K562 (cell line): ENCODE measurements around the gene LARP6. TPM values are rescaled to one million over a fixed set of nuclear protein-coding genes. Genes with fewer than 3 reads are reported as not detected.

ENCODE experiments used
- ATAC-seq: fragments of 200-7000 bp; cut with Tn5 transposase; 3 replicates; pipeline ENCODE4 v1.9.1; 2020; ENCODE audit warnings: moderate library complexity
- BruUV-seq: library from RNA; stranded (reverse); fragments of 400-500 nt; replicated peaks from 2 replicates; lab custom pipeline; 2021; lab: Mats Ljungman, UMichigan
- CTCF ChIA-PET: fragments of 300-600 bp; formaldehyde crosslinking; extraction: SDS; loops from one replicate; lab custom pipeline; 2021; ENCODE audit warnings: low intra/inter-chr PET ratio; lab: Yijun Ruan, JAX
- POLR2A ChIA-PET: fragments of 300-600, 350-650 bp; sonication (Branson Sonifier 250); formaldehyde crosslinking; extraction: SDS; loops from one replicate; lab custom pipeline; 2021; ENCODE audit warnings: antibody characterized with exemption, inconsistent platforms; lab: Yijun Ruan, JAX
- DNase-seq, 4 experiments: peaks; one replicate each; pipeline versions ENCODE4 v3.0.0 to v3.0.0-alpha.2; 2011 to 2018; ENCODE audit warnings: low spot score in 3 of 4, mixed read lengths in 3 of 4; ENCODE audit errors: extremely low read depth in 1 of 4
- FAIRE-seq: peaks from 2 replicates; lab custom pipeline; 2011; peaks lifted over from hg19 to GRCh38; lab: Jason Lieb, UNC
- H2AFZ ChIP-seq: 2 replicates; pipeline ENCODE4 v1.6.0; 2011; ENCODE audit warnings: low read depth, low read length, control low read depth, inconsistent platforms
- H3K27ac ChIP-seq: fragments of 200-600 bp; 3 replicates; pipeline ENCODE4 v1.8.0; 2011; ENCODE audit warnings: low read depth, mild to moderate bottlenecking, control low read depth, inconsistent platforms, low read length, moderate library complexity, mixed read lengths; ENCODE audit errors: extremely low read depth
- H3K27me3 ChIP-seq, 2 experiments: fragments of 300-600 bp in 1 of 2; 2 replicates in 1 of 2; 3 replicates in 1 of 2; pipeline versions ENCODE4 v1.6.0 to v1.8.0; 2011; ENCODE audit warnings: inconsistent platforms in 2 of 2, low read length in 2 of 2, mild to moderate bottlenecking in 1 of 2, mixed read lengths in 1 of 2, moderate library complexity in 1 of 2; ENCODE audit not compliant: control insufficient read depth in 2 of 2, insufficient read depth in 2 of 2
- H3K36me3 ChIP-seq: fragments of 300-600 bp; 3 replicates; pipeline ENCODE4 v1.8.0; 2011; ENCODE audit warnings: mild to moderate bottlenecking, low read length, inconsistent platforms; ENCODE audit not compliant: control insufficient read depth, insufficient read depth
- H3K4me1 ChIP-seq, 2 experiments: fragments of 200-600 bp in 1 of 2; replicated peaks in 1 of 2; 2 replicates in 1 of 2; 3 replicates in 1 of 2; pipeline versions ENCODE4 v1.5.1 to v1.8.0; 2011; ENCODE audit warnings: inconsistent platforms in 2 of 2, low read length in 2 of 2, mild to moderate bottlenecking in 1 of 2, mixed read lengths in 1 of 2, moderate library complexity in 1 of 2; ENCODE audit not compliant: control insufficient read depth in 2 of 2, insufficient read depth in 2 of 2
- H3K4me2 ChIP-seq: 2 replicates; pipeline ENCODE4 v1.6.1; 2011; ENCODE audit warnings: low read length, control low read depth, inconsistent platforms, mixed read lengths; ENCODE audit not compliant: insufficient read depth
- H3K4me3 ChIP-seq: fragments of 200-600 bp; sonication (generic), shearing (Covaris generic); 2 replicates; pipeline ENCODE4 v1.5.1; 2016; ENCODE audit warnings: control low read depth, inconsistent platforms
- H3K79me2 ChIP-seq: fragments of 200-600 bp; 3 replicates; pipeline ENCODE4 v1.8.0; 2011; ENCODE audit warnings: low read length, inconsistent platforms; ENCODE audit not compliant: control insufficient read depth, insufficient read depth
- H3K9ac ChIP-seq, 2 experiments: 2 replicates each; pipeline versions ENCODE4 v1.6.0 to v1.6.1; 2011; ENCODE audit warnings: low read depth in 2 of 2, low read length in 2 of 2, control low read depth in 1 of 2, inconsistent platforms in 1 of 2, mild to moderate bottlenecking in 1 of 2, mixed read lengths in 1 of 2; ENCODE audit not compliant: insufficient read depth in 1 of 2
- H3K9me1 ChIP-seq: one replicate; pipeline ENCODE4 v1.6.0; 2011; ENCODE audit warnings: inconsistent platforms, mild to moderate bottlenecking, low read length, moderate library complexity; ENCODE audit not compliant: control insufficient read depth, insufficient read depth
- H3K9me3 ChIP-seq: replicated peaks from 2 replicates; pipeline ENCODE4 v1.5.1; 2011; ENCODE audit warnings: low read depth, low read length, inconsistent platforms; ENCODE audit not compliant: control insufficient read depth, insufficient read depth
- H4K20me1 ChIP-seq: replicated peaks from 2 replicates; pipeline ENCODE4 v1.6.1; 2011; ENCODE audit warnings: low read length, inconsistent platforms, mixed read lengths; ENCODE audit not compliant: control insufficient read depth, insufficient read depth
- ATF6 ChIP-seq: sonication (generic); formaldehyde crosslinking; IDR thresholded peaks from 2 replicates; pipeline ENCODE4 v1.4.0; 2020; ENCODE audit warnings: mild to moderate bottlenecking, missing genetic modification reagents
- C11orf30 ChIP-seq: fragments of 450-650 bp; IDR thresholded peaks from 2 replicates; pipeline ENCODE4 v1.6.1; 2016; ENCODE audit warnings: low read depth, mild to moderate bottlenecking
- CGGBP1 ChIP-seq: fragments of 250-450 bp; sonication (Bioruptor Pico); IDR thresholded peaks from 2 replicates; pipeline ENCODE4 v1.9.0; 2021; ENCODE audit warnings: mild to moderate bottlenecking
- DDX20 ChIP-seq: fragments of 450-650 bp; IDR thresholded peaks from 2 replicates; pipeline ENCODE4 v1.6.1; 2016; ENCODE audit warnings: missing genetic modification characterization, low read depth, mild to moderate bottlenecking, missing compliant biosample characterization, moderate library complexity
- ELK3 ChIP-seq: fragments of 450-650 bp; formaldehyde crosslinking; IDR thresholded peaks from 2 replicates; pipeline ENCODE4 v1.4.0; 2020; ENCODE audit warnings: mild to moderate bottlenecking
- HNRNPLL ChIP-seq: fragments of 200-400 bp; formaldehyde crosslinking; IDR thresholded peaks from 2 replicates; pipeline ENCODE4 v1.6.1; 2017; ENCODE audit warnings: low read length, low read depth, mild to moderate bottlenecking; ENCODE audit not compliant: poor library complexity, severe bottlenecking
- MEF2D ChIP-seq: conservative IDR thresholded peaks from 2 replicates; pipeline ENCODE4 v1.6.1; 2016; ENCODE audit warnings: low read depth, missing genetic modification characterization, missing compliant biosample characterization
- NFRKB ChIP-seq: fragments of 450-650 bp; IDR thresholded peaks from 2 replicates; pipeline ENCODE4 v1.6.1; 2016; ENCODE audit warnings: low read depth
- PCBP1 ChIP-seq: fragments of 200-400 bp; formaldehyde crosslinking; IDR thresholded peaks from 2 replicates; pipeline ENCODE4 v1.6.1; 2018; ENCODE audit warnings: mild to moderate bottlenecking, low read depth, low read length; ENCODE audit not compliant: poor library complexity, severe bottlenecking
- RB1 ChIP-seq: fragments of 450-650 bp; IDR thresholded peaks from 2 replicates; pipeline ENCODE4 v1.6.1; 2017; ENCODE audit warnings: low read depth, mild to moderate bottlenecking
- RBM22 ChIP-seq: fragments of 200-400 bp; formaldehyde crosslinking; IDR thresholded peaks from 2 replicates; pipeline ENCODE4 v1.6.1; 2018; ENCODE audit warnings: low read length, low read depth; ENCODE audit not compliant: poor library complexity, severe bottlenecking
- SMARCE1 ChIP-seq: fragments of 450-650 bp; IDR thresholded peaks from 2 replicates; pipeline ENCODE4 v1.7.1; 2016; ENCODE audit warnings: mild to moderate bottlenecking
- SRF ChIP-seq, 2 experiments: fragments of 250-450, 450-650 bp in 1 of 2; sonication (Bioruptor Pico) in 1 of 2; sonication (generic) in 1 of 2; formaldehyde crosslinking; IDR thresholded peaks; 2 replicates each; pipeline versions ENCODE4 v1.5.0 to v1.5.1; 2020 to 2022; ENCODE audit warnings: mild to moderate bottlenecking in 1 of 2, missing genetic modification reagents in 1 of 2
- TAL1 ChIP-seq: fragments of 450-650 bp; IDR thresholded peaks from 2 replicates; pipeline ENCODE4 v1.6.1; 2016; ENCODE audit warnings: mild to moderate bottlenecking
- TCFL5 ChIP-seq: fragments of 250-450 bp; sonication (Bioruptor Pico); conservative IDR thresholded peaks from 2 replicates; pipeline ENCODE4 v1.6.1; 2021; ENCODE audit warnings: mild to moderate bottlenecking, moderate library complexity, matching md5 sums
- YBX1 ChIP-seq: fragments of 450-650 bp; IDR thresholded peaks from 2 replicates; pipeline ENCODE4 v1.7.1; 2016; ENCODE audit warnings: mild to moderate bottlenecking
- ZNF444 ChIP-seq: fragments of 250-450 bp; sonication (Bioruptor Pico); IDR thresholded peaks from 2 replicates; pipeline ENCODE4 v1.4.0; 2020; ENCODE audit warnings: mild to moderate bottlenecking, moderate library complexity
- ZNF583 ChIP-seq: fragments of 250-450 bp; sonication (Bioruptor Pico); IDR thresholded peaks from 2 replicates; pipeline ENCODE4 v1.4.0; 2020
- ZNF699 ChIP-seq: fragments of 250-450 bp; sonication (Bioruptor Pico); IDR thresholded peaks from 2 replicates; pipeline ENCODE4 v1.8.0; 2021; ENCODE audit warnings: mild to moderate bottlenecking, moderate library complexity; ENCODE audit not compliant: insufficient replicate concordance
- WGBS: fragments of 100-300 bp; shearing (Covaris generic); methylation state at CpG from one replicate; pipeline ENCODE4 v1.1.6; 2016; ENCODE audit warnings: low coverage, mixed read lengths; ENCODE audit not compliant: insufficient coverage; ENCODE audit errors: missing lambda C conversion rate; 5-methylcytosine and 5-hydroxymethylcytosine counted together
- in situ Hi-C: fragments of 300-500 bp; cut with MboI; formaldehyde crosslinking; loops from 4 replicates; pipeline ENCODE4 v1.15.0; 2018; ENCODE audit warnings: inconsistent platforms, mixed read lengths
- intact Hi-C: fragments of 100-400 bp; cut with micrococcal nuclease; formaldehyde crosslinking; loops from 2 replicates; pipeline ENCODE4 v1.14.2; 2022
- polyA plus RNA-seq, 8 experiments: library from polyadenylated mRNA; depleted of rRNA in 4 of 8; stranded (reverse) in 5 of 8; unstranded in 3 of 8; fragments of >200 nt; fragmentation: Nextera tagmentation in 2 of 8; fragmentation: Illumina TruSeq in 1 of 8; extraction: Ambion mirVana in 2 of 8; extraction: Trizol in 1 of 8; gene quantifications; 2 replicates each; pipeline versions ENCODE4 v1.2.1 to v1.2.3, GENCODE V29; 2011 to 2014; ENCODE audit warnings: inconsistent platforms in 1 of 8, missing spikeins in 1 of 8
- total RNA-seq, 7 experiments: library from RNA; depleted of rRNA in 6 of 7; stranded (reverse); fragments of >200 nt in 6 of 7; fragmentation: Illumina TruSeq in 2 of 7; extraction: Trizol in 2 of 7; gene quantifications; 2 replicates each; pipeline versions ENCODE4 v1.2.1 to v1.2.3, GENCODE V29; 2011 to 2021; ENCODE audit warnings: low replicate concordance in 1 of 7
- TF ChIP-seq, protein P1 (sequence below): sonication (generic); formaldehyde crosslinking; IDR thresholded peaks from 2 replicates; pipeline ENCODE4 v1.8.1; 2022; ENCODE audit warnings: missing genetic modification reagents

The LARP6 gene
- total and polyA plus RNA-seq, 9 of the 15 experiments (the other 6 are each of a cell fraction or from before 2014, with no cell fraction given), result not detected

DNA sequence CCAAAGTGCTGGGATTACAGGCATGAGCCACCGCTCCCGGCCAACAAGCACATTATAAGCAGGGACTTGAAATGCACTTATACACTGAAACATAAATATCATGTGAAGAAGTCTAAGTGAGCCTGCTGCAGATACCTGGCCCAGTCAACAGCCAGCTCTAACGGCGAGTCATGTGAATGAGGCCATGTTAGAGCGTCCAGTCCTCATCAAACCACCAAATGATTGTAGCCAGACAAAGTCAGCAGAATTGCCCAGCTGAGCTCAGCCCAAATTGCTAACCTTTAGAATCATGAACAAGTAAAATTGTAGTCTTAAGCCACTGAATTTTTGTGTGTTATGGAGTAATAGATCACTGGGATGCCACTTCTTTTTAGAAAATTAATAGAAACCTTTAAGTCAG lies 52.8 kb downstream of the LARP6 start:
- Histone ChIP-seq H3K27me3 (peaks cover 0 to 8% of the 10 kb centered on the region in 2 experiments; a peak in 2 of 5 replicates), H3K9me3 (no peaks in the 10 kb centered on the region), H3K4me1 (no peaks in the 10 kb centered on the region), H4K20me1 (no peaks in the 10 kb centered on the region), H3K9ac (no peak overlapping the region), H2AFZ (no peak overlapping the region), H3K4me3 (no peak overlapping the region), H3K9me1 (no peaks in the 10 kb centered on the region), H3K36me3 (no peaks in the 10 kb centered on the region), H3K79me2 (no peaks in the 10 kb centered on the region), H3K27ac (no peak overlapping the region), H3K4me2 (no peak overlapping the region)
- 9% methylated on average over 5 of the region's 5 CpGs for WGBS
- no peak for DNase-seq
- TF ChIP-seq RBM22 (no peak), RB1 (no peak), ATF6 (no peak), NFRKB (no peak), C11orf30 (no peak), SMARCE1 (no peak), ZNF583 (CRISPR knock-in tag) (no peak), TCFL5 (CRISPR knock-in tag) (no peak), ZNF699 (CRISPR knock-in tag) (no peak), SRF (CRISPR knock-in tag; IDR thresholded peaks at IDR 0.05) (no peak), CGGBP1 (CRISPR knock-in tag) (no peak), TAL1 (no peak), ELK3 (CRISPR knock-in tag) (no peak), HNRNPLL (no peak), DDX20 (no peak), PCBP1 (no peak), YBX1 (no peak), ZNF444 (CRISPR knock-in tag) (no peak), MEF2D (tag) (no peak)
- TF ChIP-seq, protein P1, sequence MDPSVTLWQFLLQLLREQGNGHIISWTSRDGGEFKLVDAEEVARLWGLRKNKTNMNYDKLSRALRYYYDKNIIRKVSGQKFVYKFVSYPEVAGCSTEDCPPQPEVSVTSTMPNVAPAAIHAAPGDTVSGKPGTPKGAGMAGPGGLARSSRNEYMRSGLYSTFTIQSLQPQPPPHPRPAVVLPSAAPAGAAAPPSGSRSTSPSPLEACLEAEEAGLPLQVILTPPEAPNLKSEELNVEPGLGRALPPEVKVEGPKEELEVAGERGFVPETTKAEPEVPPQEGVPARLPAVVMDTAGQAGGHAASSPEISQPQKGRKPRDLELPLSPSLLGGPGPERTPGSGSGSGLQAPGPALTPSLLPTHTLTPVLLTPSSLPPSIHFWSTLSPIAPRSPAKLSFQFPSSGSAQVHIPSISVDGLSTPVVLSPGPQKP (CRISPR knock-in tag), result no peak
- POLR2A ChIA-PET, result no interaction called here
- intact Hi-C loops (no loop called here), in situ Hi-C loops (no loop called here)
- BruUV-seq, result no TSS peak
- CTCF ChIA-PET, result no interaction called here
- no peak for FAIRE-seq
- ATAC-seq, result no peak
